GM15510 (cell line): Measurements from ENCODE around the gene LTA4H.

Experiments used
- POLR2A ChIP-seq: IDR thresholded peaks from 3 replicates; pipeline ENCODE4 v1.6.1; 2011; ENCODE audit warnings: borderline replicate concordance; ENCODE audit not compliant: insufficient read length; ENCODE audit errors: extremely low read depth

Gene LTA4H

GRCh38 chr12:96047229-96048211 is 12.1 kb upstream of the LTA4H start:
- no peak for TF ChIP-seq POLR2A

GRCh38 chr12:96046543-96047228 is 11.3 kb upstream of the LTA4H start:
- TF ChIP-seq POLR2A, result no peak

- TF ChIP-seq POLR2A, result no peak
Observed at GRCh38 chr12:96045566-96045965, 10.2 kb upstream of the LTA4H start.

DNA sequence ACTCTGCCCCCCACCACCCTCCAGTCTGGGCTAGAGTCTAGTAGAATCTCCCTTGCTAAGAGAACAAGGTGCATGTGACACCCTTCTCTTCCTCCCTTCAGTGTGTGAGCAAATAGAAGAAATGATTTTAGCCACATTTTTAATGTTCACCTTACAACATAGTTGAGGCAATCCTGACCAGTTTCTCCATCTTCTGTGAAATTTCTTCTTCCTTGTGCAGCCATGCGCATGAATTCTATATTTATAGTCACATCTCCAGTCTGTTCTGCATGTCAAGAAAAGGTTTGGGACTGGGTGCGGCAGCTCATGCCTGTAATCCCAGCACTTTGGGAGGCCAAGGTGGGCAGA is 9.5 kb upstream of the LTA4H start:
- no peak for TF ChIP-seq POLR2A

DNA sequence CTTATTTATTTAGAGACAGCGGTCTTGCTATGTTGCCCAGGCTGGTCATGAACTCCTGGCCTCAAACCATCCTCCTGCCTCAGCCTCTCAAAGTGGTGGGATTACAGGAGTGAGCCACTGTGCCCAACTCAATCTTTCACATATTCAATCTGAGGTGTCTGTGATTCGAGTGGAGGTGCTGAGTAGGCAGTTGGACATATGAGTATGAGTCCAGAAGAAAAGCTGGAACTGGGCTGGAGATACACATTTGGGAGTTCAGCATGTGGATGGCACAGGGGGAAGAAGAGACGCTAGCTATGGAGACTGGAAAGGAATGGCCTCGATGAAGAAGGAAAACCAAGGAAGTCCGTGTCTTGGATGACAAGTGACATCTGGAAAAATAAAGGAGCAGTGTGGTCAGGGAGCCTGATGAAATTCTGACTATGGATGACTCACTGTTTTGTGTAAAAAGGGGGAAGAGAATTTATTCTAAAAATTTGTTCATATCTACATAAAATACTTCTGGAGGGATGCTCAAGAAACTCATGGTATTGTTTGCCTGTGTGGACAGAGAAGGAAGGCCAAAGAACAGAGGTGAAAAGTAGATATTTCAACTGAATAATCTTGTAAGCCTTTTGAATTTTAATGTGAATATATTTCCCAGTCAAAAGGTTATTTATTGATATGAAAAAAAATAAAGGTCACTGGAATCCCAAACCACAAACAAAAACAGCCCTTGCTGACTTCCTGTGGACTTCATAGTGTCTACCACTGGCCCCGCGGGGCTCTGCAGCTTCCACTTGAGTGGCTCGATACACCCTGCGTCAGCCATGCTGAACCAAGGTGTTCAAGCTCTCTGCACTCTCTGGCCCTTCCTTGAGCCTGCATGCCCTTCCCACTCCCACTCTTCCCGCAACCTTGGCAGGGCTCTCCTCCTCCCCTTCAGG is 8.9 kb upstream of the LTA4H start:
- TF ChIP-seq POLR2A, result no peak

DNA sequence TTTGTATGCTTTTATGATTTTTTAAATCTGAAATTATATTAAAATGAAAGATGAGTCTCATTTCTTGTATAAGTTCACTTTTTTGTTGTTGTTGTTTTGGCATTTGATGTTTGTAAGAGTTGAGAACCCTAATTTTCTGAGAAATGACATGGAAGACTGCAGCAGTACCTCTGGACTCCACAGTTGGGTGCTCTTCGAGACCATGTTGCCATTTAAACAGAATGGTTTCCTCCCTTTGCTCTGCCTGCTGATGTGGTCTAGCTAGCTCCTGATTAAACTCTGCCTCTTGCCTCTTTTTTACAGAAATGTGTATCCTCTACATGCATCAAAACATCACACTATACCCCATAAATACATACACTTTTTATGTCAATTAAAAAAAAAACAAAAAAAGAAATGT is 5.8 kb upstream of the LTA4H start:
- no peak for TF ChIP-seq POLR2A

DNA sequence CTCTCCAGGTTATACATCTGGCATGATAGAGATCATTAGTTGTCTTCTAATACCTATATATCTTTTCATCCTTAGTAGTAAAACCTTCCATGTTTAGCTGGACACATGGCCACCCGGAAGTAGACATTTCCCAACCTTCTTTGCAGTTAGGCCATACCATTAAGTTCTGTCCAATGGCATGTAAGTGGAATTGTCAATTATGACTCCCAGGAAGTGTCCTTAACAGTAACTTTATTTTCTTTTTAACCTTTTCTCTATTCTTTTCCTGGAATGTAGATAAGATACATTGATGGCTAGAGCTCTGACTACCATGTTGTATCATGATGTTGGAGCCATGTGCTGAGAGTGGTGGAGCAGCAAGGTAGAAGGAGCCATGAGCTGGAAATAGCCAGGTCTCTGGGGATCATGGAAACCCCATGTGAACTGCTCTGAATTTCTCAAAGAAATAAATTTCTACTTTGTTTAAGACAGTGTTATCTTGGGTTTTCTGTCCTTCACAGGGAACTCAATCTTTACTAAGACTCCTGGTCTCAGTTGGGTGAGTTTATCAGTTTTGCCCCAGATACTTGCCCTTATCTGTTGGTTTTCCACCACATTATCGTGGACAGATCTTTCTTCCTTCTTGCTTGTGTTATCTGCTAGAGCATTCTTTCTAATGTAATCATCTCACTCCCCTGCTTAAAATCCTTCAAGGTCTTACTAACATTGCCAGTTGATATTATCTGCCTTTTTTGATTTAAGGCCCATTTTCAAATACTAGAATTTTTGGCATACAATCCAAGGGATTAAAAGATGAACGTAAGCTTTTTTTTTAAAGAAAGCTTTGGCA is 5.1 kb upstream of the LTA4H start:
- TF ChIP-seq POLR2A, result no peak

GRCh38 chr12:96039516-96039915 is 4.1 kb upstream of the LTA4H start:
- no peak for TF ChIP-seq POLR2A

- no peak for TF ChIP-seq POLR2A
Observed at GRCh38 chr12:96036765-96037455, 1.5 kb upstream of the LTA4H start.

DNA sequence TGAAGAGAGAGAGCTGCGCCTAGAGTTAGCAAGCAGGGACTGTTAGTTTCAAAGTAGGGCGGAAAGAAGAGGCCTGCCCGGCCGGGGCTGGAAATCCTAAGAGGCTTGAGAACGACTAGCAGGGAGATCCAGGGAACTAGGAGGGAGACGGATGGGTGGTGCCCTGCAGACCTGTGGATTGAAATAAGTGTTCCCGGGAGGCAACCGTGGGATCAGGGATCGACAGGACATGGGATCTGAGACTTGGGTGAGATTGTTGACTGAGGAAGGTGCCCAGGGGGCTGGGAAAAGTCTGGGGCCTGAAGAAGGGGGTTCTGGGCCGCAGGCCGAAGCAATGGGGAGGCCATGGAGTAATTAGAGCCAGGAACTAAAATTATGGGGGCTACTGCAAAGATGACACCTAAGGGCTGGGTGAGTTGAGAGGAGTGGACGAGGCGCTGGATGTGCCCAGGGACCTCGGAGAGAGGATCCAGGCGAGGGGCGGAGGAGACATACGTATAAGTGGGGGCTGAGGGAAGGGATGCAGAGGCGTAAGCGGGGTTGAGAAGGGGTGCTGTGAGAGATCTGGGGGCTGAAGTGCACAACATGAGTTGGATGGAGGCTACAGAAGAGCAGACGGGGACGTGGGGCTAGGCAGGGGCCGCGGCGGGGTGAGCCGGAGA is 635 bp downstream of the LTA4H start:
- no peak for TF ChIP-seq POLR2A

- no peak for TF ChIP-seq POLR2A
Observed at GRCh38 chr12:96033549-96034389, 1.6 kb downstream of the LTA4H start.

GRCh38 chr12:96029826-96030225 is 5.6 kb downstream of the LTA4H start:
- no peak for TF ChIP-seq POLR2A
